Suprapubic skin (tissue), 4 donors: ENCODE data around the gene XYLT1.

ENCODE experiments used
- CTCF ChIP-seq, 2 donors: fragments of 200-600 bp in 1 of 2; fragments of 450-650 bp in 1 of 2; sonication (generic) in 1 of 2; IDR thresholded peaks; one replicate each; pipeline ENCODE4 v1.5.1; 2016 to 2019; ENCODE audit warnings: antibody characterized with exemption in 2 of 2, mild to moderate bottlenecking in 1 of 2, moderate library complexity in 1 of 2
- POLR2A ChIP-seq, 2 donors: fragments of 450-650 bp; IDR thresholded peaks; one replicate each; pipeline ENCODE4 v1.6.1; 2017; ENCODE audit warnings: antibody characterized with exemption in 2 of 2, mild to moderate bottlenecking in 2 of 2, moderate library complexity in 2 of 2
- POLR2AphosphoS5 ChIP-seq, 3 donors: sonication (generic); formaldehyde crosslinking; IDR thresholded peaks; one replicate each; pipeline ENCODE4 v1.6.1; 2017; ENCODE audit warnings: antibody characterized with exemption in 3 of 3

- TF ChIP-seq CTCF (IDR thresholded peaks at IDR 0.05) (no peak), POLR2A (IDR thresholded peaks at IDR 0.05) (no peak), POLR2AphosphoS5 (IDR thresholded peaks at IDR 0.05) (no peak)
Measured at GRCh38 chr16:17080105-17080504, 390.7 kb downstream of the XYLT1 start.
